Stomach smooth muscle (tissue), 2 donors: Measurements from ENCODE around the gene FAM174C.

Source experiments
- H3K27ac ChIP-seq: one replicate; pipeline ENCODE4 v1.7.0; 2013; ENCODE audit warnings: mild to moderate bottlenecking, low read length, inconsistent platforms
- H3K27me3 ChIP-seq, 2 donors: one replicate each; pipeline ENCODE4 v1.7.0; 2013; ENCODE audit warnings: low read length in 2 of 2; ENCODE audit not compliant: insufficient read depth in 2 of 2, control insufficient read depth in 1 of 2
- H3K36me3 ChIP-seq, 2 donors: one replicate each; pipeline ENCODE4 v1.7.0; 2013; ENCODE audit warnings: low read length in 2 of 2; ENCODE audit not compliant: control insufficient read depth in 2 of 2, insufficient read depth in 2 of 2
- H3K4me1 ChIP-seq: one replicate; pipeline ENCODE4 v1.7.0; 2013; ENCODE audit warnings: low read length; ENCODE audit not compliant: control insufficient read depth, insufficient read depth
- H3K4me3 ChIP-seq, 2 donors: one replicate each; pipeline ENCODE4 v1.7.0; 2013; ENCODE audit warnings: low read length in 2 of 2
- H3K9ac ChIP-seq, 2 donors: one replicate each; pipeline ENCODE4 v1.7.0; 2013; ENCODE audit warnings: low read length in 2 of 2, mild to moderate bottlenecking in 1 of 2
- H3K9me3 ChIP-seq, 2 donors: one replicate each; pipeline ENCODE4 v1.7.0; 2013; ENCODE audit warnings: low read length in 2 of 2; ENCODE audit not compliant: control insufficient read depth in 2 of 2
- donor health status: healthy.
- donor health status: Pancreatic carcinoma.

FAM174C gene

DNA sequence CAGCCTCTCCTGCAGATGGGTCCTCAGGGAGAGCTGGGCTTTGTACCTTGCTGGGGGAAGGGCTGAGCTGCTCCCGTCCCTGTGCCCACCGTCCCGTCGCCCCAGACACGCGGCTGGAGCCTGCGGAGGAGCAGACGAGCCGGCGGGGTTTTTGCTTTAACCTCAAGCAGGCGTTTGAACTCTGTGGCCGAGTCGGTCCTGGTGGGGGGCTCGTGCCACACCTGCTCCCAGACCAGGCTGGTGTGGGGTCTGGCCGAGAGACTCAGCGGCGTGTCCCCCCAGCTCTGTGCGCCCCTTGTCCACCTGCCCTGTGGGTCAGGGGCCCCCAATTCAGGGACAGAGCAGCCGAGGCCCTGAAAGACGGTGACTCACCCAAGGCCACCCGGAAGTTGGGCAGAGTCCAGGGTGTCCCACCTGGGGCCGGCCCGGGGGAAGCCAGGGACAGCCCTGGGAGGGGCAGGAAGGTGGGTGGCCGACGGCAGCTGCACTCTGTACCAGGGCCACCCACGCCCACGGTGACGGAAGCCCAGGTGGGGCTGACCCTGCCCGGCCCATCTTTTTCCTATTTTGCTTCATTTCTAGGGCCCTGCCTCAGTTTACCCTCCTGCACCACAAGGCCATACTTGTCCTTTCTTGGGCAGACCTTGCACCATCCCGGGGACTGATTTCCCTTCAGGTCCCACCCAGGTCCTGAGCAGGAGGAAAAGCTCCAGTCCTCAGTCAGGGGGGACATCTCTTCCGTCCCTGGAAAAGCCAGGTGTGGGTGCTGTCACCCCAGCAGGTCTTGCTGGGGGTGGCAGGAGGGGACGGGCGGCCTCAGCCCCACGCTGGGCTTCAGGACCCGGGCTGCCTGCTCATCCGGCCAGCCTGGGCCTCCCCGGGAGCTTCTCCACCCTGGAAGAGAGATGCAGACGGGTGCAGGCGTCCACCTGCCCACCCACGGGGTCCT is 15.6 kb downstream of the FAM174C start:
- no peaks in the 10 kb centered on the region for H3K36me3 ChIP-seq
- peaks cover 33 to 59% of the 10 kb centered on the region in 2 donors for H3K27me3 ChIP-seq
- H3K4me1 ChIP-seq = peaks cover 7% of the 10 kb centered on the region
- no peak overlapping the region for H3K27ac ChIP-seq
- no peaks in the 10 kb centered on the region for H3K9me3 ChIP-seq
- H3K4me3 ChIP-seq = no peak overlapping the region
- H3K9ac ChIP-seq = no peak overlapping the region

DNA sequence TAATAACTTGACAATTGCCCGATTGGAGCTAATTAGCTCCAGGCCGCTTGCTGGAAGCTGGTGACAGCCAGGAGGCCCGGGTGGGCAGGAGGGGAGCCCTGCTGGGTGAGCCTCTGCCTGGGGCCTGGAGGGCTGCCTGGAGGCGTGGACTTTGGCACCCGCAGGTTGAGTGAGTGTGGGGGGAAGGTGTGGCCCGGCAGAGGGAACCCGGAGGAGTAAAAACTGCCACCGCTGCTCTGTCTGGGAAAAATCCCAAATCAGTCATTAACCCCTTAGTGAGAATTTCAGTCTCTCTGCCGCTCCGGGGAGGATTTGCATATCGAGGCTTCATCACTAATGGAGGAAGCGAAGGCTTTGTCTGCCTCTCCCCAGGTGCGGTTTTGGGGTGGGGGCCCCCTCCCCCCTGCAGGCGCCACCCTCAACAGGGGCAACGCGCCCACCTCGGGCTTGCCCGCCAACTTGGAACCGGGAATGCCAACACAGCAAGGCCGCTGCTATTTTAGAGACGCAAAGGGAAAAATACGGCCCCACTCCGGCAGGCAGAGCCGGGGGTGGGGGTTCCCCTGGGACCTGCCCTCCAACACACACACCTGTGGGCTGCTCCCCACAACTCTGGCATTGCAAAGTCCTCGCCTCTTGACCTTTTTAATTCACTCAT is 16.6 kb downstream of the FAM174C start:
- Histone ChIP-seq H3K4me3 (no peak overlapping the region), H3K27me3 (peaks cover 31 to 57% of the 10 kb centered on the region in 2 donors), H3K9ac (no peak overlapping the region), H3K36me3 (no peaks in the 10 kb centered on the region), H3K4me1 (peaks cover 7% of the 10 kb centered on the region), H3K9me3 (no peaks in the 10 kb centered on the region), H3K27ac (no peak overlapping the region)

DNA sequence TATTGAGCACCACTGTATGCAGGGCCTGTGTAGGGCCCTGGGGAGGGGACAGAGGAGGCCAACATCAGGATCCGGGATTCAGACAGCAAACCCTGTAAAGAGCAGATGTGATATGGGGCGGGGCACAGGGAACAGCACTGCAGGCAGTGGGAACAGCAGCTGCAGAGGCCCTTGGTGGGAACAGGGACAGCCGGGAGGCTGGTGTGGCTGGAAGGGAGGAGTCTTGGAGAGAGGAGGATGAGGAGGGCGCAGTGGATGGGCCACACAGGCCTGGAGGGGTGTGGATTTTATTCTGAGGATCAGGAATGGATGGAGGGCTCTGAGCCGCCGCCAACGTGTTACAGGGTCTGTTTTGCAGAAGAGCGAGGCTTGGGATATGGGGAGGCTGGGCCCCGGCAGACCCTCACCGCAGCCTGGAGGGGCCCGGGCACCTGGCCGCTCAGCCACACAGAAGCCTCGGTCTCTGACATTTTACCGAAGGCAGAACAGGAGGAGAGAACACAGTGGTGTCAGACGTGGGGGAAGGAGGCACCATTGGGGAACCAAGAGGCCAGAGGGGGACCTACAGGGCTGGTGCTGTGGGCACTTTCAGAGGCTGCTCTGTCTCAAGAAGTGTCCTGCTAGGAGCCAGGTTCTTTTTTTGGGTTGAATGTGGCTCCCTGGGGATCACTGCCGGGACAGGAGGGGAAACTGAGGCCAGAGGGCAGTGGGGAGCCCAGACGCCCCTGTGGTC is 17.3 kb downstream of the FAM174C start:
- Histone ChIP-seq H3K27me3 (peaks cover 29 to 51% of the 10 kb centered on the region in 2 donors), H3K27ac (no peak overlapping the region), H3K4me3 (no peak overlapping the region), H3K36me3 (no peaks in the 10 kb centered on the region), H3K9ac (no peak overlapping the region), H3K4me1 (peaks cover 4% of the 10 kb centered on the region), H3K9me3 (no peaks in the 10 kb centered on the region)

DNA sequence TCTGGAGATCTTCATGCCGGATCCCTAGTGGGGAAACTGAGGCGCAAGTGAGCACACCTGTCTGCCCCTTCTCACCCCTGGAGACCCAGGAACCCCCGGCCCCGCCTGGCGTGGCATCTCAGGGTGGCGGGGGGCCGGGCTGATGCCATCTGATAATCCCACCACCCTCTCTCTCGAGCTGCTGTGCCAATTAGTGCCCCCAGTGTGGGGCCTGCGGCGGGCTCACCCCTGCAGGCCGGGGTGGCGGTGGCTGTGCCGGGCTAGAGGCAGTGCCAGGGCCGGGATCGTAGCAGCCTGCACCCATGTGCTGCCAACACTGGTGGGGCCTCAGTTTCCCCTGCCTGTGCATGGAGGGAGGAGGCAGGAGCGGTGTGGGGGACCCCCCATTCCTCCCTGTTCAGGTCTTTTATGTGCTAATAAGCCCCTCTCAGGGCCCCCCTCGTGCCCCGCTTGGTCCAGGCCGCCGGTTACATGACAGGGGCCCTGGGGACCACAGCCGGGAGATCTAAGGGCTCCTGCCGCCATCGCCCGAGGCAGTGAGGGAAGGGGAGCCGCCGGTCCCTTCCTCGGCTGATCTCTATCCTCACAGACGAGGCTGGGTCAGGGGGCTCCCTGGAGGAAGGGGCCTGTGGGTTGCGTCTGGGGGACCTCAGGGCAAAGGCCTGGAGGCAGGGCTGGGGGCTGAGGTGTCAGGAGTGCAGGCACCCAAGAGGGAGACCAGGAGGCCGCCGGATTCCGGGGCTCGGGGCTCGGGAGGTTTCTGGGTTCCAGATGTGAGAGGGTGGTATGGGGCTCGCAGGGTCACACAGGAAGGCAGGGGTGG is 18.7 kb downstream of the FAM174C start:
- H3K9ac ChIP-seq = no peak overlapping the region
- H3K4me3 ChIP-seq = no peak overlapping the region
- no peaks in the 10 kb centered on the region for H3K9me3 ChIP-seq
- no peak overlapping the region for H3K27ac ChIP-seq
- peaks cover 24 to 46% of the 10 kb centered on the region in 2 donors for H3K27me3 ChIP-seq
- H3K4me1 ChIP-seq = peaks cover 4% of the 10 kb centered on the region
- H3K36me3 ChIP-seq = no peaks in the 10 kb centered on the region

DNA sequence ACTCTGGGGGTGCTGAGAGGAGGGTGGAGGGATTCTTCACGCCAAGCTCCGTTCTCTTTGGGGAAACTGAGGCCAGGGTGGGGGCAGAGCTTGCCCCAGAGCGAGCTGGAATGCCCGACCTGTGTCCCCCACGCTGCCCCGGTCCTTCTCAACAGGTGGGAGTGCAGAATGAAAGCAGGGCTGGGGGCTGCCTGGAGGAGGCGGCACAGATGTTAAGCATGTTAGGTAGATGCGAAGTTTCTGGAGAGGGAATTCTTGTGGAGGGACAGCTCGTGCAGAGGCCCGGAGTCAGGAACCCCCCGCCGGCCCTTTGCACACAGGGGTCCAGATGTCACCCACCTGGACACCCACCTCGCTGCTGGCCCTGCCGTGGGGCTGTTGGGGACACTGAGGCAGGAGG is 19.4 kb downstream of the FAM174C start:
- H3K27me3 ChIP-seq = peaks cover 24 to 43% of the 10 kb centered on the region in 2 donors
- H3K9me3 ChIP-seq = no peaks in the 10 kb centered on the region
- H3K9ac ChIP-seq = no peak overlapping the region
- H3K36me3 ChIP-seq = no peaks in the 10 kb centered on the region
- no peak overlapping the region for H3K4me3 ChIP-seq
- peaks cover 4% of the 10 kb centered on the region for H3K4me1 ChIP-seq
- no peak overlapping the region for H3K27ac ChIP-seq

DNA sequence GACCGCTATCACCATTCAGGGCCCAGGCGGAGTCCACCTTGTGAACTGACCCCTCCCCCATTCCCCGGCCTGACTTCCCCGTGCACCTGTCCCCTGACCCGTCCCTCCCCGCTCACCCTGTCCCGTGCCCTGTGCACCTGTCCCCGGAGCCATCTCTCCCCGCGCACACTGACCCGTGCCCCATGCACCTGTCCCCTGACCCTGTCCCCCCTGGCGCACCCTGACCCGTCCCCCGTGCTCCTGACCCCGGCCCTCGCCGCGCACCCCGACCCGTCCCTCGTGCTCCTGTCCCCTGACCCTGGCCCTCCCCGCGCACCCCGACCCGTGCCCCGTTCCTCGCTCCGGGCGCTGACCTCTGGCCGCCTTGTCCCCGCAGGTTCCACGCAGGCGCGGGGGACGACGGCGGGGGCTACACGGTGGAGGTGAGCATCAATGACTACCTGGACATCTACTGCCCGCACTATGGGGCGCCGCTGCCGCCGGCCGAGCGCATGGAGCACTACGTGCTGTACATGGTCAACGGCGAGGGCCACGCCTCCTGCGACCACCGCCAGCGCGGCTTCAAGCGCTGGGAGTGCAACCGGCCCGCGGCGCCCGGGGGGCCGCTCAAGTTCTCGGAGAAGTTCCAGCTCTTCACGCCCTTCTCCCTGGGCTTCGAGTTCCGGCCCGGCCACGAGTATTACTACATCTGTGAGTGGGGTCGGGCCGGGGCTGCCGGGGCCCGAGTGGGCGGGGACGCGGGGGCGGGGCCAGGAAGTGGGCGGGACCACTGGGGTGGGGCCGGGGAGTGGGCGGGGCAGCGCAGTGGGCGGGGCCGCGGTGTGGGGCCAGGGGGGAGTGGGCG is 20.1 kb downstream of the FAM174C start:
- Histone ChIP-seq H3K4me3 (no peak overlapping the region), H3K9ac (no peak overlapping the region), H3K4me1 (peaks cover 4% of the 10 kb centered on the region), H3K27ac (no peak overlapping the region), H3K27me3 (peaks cover 23 to 42% of the 10 kb centered on the region in 2 donors), H3K36me3 (no peaks in the 10 kb centered on the region), H3K9me3 (no peaks in the 10 kb centered on the region)

DNA sequence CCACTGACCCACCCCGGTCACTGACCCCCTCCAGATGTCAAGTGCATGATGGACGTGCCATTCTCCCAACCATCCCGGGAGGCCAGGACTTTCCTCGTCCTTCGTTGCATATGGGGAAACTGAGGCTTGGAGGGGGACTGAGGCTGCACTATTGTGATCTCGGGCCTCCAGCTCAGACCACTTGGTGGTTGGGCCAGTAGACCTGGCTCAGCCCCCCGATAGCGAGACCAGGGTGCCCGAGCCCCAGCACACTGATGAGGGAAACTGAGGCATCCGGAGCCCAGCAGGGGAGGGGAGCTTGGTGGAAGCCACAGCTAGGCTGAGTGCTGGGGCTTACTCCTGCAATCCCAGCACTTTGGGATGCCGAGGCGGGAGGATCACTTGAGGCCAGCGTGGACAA is 20.7 kb downstream of the FAM174C start:
- Histone ChIP-seq H3K4me1 (peaks cover 4% of the 10 kb centered on the region), H3K36me3 (no peaks in the 10 kb centered on the region), H3K27me3 (peaks cover 19 to 37% of the 10 kb centered on the region in 2 donors), H3K9me3 (no peaks in the 10 kb centered on the region), H3K9ac (no peak overlapping the region), H3K27ac (no peak overlapping the region), H3K4me3 (no peak overlapping the region)

DNA sequence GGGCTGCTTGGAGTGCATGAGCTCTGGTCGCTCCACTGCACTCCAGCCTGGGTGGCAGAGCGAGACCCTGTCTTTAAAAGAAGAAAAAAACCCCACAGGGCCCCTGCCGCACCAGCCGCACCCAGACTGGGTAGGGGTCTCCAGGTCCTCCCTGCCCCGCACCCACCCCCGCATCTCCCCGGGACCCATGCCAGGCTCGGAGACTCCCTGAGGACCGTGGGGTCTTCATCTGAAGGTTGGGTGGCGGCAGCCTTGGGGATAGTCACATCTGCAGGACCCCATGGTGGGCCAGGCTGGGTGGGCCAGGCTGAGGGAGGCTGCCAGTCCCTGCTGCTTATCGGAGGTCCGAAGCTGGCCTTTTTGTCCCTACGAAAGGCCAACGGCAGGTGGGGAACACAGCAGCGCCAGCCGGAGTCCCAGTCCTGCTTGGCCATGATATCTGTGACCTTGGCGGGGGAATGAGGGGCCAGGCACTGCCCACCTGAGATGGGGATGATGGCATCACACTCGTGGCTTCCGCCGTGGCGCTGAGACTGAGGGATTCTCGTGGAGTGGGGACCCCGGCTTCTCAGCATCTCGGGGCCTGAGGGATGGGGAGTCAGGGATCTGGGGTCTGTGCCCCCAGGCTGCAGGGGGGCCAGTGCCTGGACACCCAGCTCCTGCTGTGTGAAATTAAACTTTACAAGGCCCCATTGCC is 21.4 kb downstream of the FAM174C start:
- Histone ChIP-seq H3K9me3 (no peaks in the 10 kb centered on the region), H3K4me1 (peaks cover 4% of the 10 kb centered on the region), H3K27me3 (peaks cover 19 to 32% of the 10 kb centered on the region in 2 donors), H3K9ac (no peak overlapping the region), H3K27ac (no peak overlapping the region), H3K36me3 (no peaks in the 10 kb centered on the region), H3K4me3 (no peak overlapping the region)

DNA sequence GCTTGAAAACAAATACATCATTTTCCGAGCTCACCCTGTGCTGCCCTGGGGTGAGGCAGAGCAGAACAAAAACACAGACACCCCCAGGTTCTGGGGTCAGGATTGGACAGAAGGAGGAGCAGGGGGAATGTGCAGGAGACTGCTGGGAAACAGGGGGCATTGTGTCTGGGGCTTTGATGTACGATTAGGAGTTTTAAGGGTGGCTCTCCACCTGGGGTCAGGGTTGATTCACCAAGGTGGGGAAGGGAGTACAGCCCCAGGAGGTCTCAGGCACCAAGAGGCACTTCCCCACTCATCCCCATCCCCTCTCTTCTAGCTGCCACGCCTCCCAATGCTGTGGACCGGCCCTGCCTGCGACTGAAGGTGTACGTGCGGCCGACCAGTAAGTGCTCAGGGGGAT is 22.9 kb downstream of the FAM174C start:
- Histone ChIP-seq H3K27me3 (peaks cover 14 to 24% of the 10 kb centered on the region in 2 donors), H3K4me3 (no peak overlapping the region), H3K4me1 (peaks cover 4% of the 10 kb centered on the region), H3K36me3 (no peaks in the 10 kb centered on the region), H3K9me3 (no peaks in the 10 kb centered on the region), H3K27ac (no peak overlapping the region), H3K9ac (no peak overlapping the region)
